GM10266 (cell line): Measurements from ENCODE around the gene PARP8.

Source experiments
- DNase-seq: peaks from one replicate; pipeline ENCODE4 v3.0.0; 2012; ENCODE audit errors: extremely low spot score
- CTCF ChIP-seq: IDR thresholded peaks from 2 replicates; pipeline ENCODE4 v1.5.1; 2012; ENCODE audit warnings: mild to moderate bottlenecking, low read depth; ENCODE audit not compliant: control insufficient read depth, insufficient read depth; ENCODE audit errors: missing control alignments

PARP8 gene

GRCh38 chr5:50717651-50718050 lies 51.2 kb downstream of the PARP8 start:
- no peak for DNase-seq
- no peak for TF ChIP-seq CTCF

- no peak for DNase-seq
- TF ChIP-seq CTCF: no peak
These were observed 53.7 kb downstream of the PARP8 start for GRCh38 chr5:50720061-50720710.

DNA sequence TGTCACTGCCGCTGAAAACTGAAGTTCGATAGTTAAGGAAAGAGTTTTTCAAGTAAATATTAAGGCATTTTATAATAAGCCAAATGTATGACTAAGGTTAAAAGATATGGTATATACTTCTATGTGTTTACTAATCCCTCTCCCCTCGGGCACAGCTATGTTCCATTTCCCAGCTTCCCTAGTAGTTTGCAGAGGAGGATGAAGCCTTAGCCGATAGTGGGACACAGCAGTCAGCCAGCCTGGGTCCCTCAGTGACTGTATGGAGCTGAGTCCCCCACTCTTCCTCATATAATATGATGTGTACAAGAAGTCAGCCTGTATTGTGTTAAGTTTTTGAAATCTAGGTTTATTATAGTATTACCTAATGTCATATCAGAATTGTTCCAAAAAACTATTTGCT lies 55.8 kb downstream of the PARP8 start:
- no peak for TF ChIP-seq CTCF
- DNase-seq: no peak

GRCh38 chr5:50724262-50724661 lies 57.8 kb downstream of the PARP8 start:
- TF ChIP-seq CTCF: no peak
- DNase-seq: no peak

- DNase-seq: no peak
- TF ChIP-seq CTCF: no peak
These were observed 59.5 kb downstream of the PARP8 start for GRCh38 chr5:50725800-50726474.

DNA sequence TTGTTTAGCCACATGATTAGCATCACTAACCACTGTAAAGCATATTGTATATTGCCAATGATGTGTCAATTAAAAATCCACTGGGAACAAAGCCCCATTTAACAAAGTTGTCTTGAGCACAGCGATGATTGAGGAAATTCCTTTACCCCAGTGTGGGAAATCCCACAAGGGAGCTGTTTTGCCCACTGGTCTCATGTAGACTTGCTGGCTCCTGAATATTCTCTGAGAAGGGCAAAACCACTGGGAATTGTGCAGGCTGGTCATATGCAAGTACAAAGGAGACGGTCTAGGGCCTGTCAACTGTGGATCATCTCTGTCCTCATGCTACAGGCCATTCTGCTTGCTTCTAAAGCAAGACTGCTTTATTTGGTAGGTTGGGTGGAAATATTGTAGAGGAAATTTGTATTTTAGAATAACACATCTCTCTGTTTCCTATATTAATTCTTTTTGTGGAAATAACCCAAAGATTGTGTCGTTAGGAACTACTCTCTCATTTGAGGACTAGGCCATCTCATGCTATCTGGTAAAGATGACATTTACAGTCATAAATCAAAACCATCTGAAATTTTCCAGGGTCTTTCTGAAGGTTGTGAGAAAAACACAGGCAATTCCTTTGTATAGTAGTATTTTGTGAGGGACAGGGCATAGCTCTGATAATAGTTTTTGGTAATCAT lies 60.2 kb downstream of the PARP8 start:
- no peak for DNase-seq
- no peak for TF ChIP-seq CTCF

- TF ChIP-seq CTCF: no peak
- no peak for DNase-seq
These were observed 60.7 kb downstream of the PARP8 start for GRCh38 chr5:50727149-50727496.
